ENCODE results near the gene INTS2.

INTS2 gene

GRCh38 chr17:61818225-61818624 lies 109.6 kb downstream of the INTS2 start:
- H3K9me3 Mint-ChIP-seq = peaks cover 13% of the 10 kb centered on the region
- peaks cover 62% of the 10 kb centered on the region for H3K36me3 Mint-ChIP-seq (ENCODE audit: low read depth)
- no peak overlapping the region for H3K27ac Mint-ChIP-seq
- no peaks in the 10 kb centered on the region for H3K4me1 Mint-ChIP-seq
- peaks cover 2% of the 10 kb centered on the region for H3K27me3 Mint-ChIP-seq (ENCODE audit: low read depth, poor library complexity)
- TF ChIP-seq, protein P1, sequence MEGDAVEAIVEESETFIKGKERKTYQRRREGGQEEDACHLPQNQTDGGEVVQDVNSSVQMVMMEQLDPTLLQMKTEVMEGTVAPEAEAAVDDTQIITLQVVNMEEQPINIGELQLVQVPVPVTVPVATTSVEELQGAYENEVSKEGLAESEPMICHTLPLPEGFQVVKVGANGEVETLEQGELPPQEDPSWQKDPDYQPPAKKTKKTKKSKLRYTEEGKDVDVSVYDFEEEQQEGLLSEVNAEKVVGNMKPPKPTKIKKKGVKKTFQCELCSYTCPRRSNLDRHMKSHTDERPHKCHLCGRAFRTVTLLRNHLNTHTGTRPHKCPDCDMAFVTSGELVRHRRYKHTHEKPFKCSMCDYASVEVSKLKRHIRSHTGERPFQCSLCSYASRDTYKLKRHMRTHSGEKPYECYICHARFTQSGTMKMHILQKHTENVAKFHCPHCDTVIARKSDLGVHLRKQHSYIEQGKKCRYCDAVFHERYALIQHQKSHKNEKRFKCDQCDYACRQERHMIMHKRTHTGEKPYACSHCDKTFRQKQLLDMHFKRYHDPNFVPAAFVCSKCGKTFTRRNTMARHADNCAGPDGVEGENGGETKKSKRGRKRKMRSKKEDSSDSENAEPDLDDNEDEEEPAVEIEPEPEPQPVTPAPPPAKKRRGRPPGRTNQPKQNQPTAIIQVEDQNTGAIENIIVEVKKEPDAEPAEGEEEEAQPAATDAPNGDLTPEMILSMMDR (IDR thresholded peaks at IDR 0.05) = no peak
- no peak for DNase-seq
- no peak overlapping the region for H3K4me3 Mint-ChIP-seq

- TF ChIP-seq, protein P1 (IDR thresholded peaks at IDR 0.05) = no peak
- H3K36me3 Mint-ChIP-seq (ENCODE audit: low read depth) = peaks cover 61% of the 10 kb centered on the region
- peaks cover 2% of the 10 kb centered on the region for H3K27me3 Mint-ChIP-seq (ENCODE audit: low read depth, poor library complexity)
- H3K4me3 Mint-ChIP-seq = no peak overlapping the region
- H3K27ac Mint-ChIP-seq = no peak overlapping the region
- no peak for DNase-seq
- peaks cover 11% of the 10 kb centered on the region for H3K9me3 Mint-ChIP-seq
- no peaks in the 10 kb centered on the region for H3K4me1 Mint-ChIP-seq
These were observed 110.3 kb downstream of the INTS2 start for GRCh38 chr17:61817452-61817851.

GRCh38 chr17:61816538-61816937 lies 111.2 kb downstream of the INTS2 start:
- peaks cover 51% of the 10 kb centered on the region for H3K36me3 Mint-ChIP-seq (ENCODE audit: low read depth)
- no peaks in the 10 kb centered on the region for H3K4me1 Mint-ChIP-seq
- no peak for DNase-seq
- TF ChIP-seq, protein P1 (IDR thresholded peaks at IDR 0.05) = no peak
- H3K9me3 Mint-ChIP-seq = peaks cover 8% of the 10 kb centered on the region
- no peak overlapping the region for H3K4me3 Mint-ChIP-seq
- no peak overlapping the region for H3K27ac Mint-ChIP-seq
- H3K27me3 Mint-ChIP-seq (ENCODE audit: low read depth, poor library complexity) = peaks cover 2% of the 10 kb centered on the region

DNA sequence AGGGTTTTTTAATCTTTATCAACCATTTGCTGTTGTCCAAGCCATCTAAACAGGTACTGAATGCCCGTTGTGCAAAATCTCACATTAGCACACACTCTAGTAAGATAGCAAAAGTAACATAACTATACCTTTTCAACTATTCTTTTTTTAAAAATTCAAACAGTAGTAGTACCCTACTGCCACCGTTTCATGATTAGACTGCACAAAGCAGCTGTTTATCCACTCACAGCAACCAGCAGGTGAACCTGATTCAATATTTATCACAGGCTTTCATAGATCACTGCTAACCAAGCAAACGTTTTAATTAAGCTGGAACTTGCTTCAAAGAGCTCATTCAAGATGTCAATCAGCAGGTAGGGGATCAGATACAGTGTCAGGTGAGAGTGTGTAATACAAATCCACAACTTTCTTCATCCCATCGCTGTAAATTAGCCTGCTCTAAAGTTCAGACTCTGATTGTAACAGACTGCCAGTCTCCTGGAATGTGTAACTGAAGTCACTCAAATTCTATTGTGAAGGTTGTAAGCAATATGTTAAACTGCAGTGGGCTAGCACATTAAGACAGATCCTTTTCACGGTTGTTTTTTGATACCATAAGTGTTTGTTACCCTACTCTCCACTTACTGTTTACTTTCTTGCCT lies 111.8 kb downstream of the INTS2 start:
- TF ChIP-seq, protein P1 (IDR thresholded peaks at IDR 0.05) = no peak

More for the DNA sequence above, 111.8 kb downstream of the INTS2 start:
- no peaks in the 10 kb centered on the region for H3K4me1 Mint-ChIP-seq
- DNase-seq = no peak
- no peak overlapping the region for H3K27ac Mint-ChIP-seq
- H3K9me3 Mint-ChIP-seq = peaks cover 5% of the 10 kb centered on the region
- peaks cover 2% of the 10 kb centered on the region for H3K27me3 Mint-ChIP-seq (ENCODE audit: low read depth, poor library complexity)
- H3K4me3 Mint-ChIP-seq = no peak overlapping the region
- H3K36me3 Mint-ChIP-seq (ENCODE audit: low read depth) = peaks cover 49% of the 10 kb centered on the region
